GM21381 (cell line): ENCODE results near the gene EFNA2.

Experiments used
- ATAC-seq: cut with Tn5 transposase; IDR thresholded peaks from one replicate; pipeline ENCODE4 v1.9.1; 2021; ENCODE audit warnings: mild to moderate bottlenecking, moderate library complexity; ENCODE audit not compliant: unreplicated experiment

The EFNA2 gene

DNA sequence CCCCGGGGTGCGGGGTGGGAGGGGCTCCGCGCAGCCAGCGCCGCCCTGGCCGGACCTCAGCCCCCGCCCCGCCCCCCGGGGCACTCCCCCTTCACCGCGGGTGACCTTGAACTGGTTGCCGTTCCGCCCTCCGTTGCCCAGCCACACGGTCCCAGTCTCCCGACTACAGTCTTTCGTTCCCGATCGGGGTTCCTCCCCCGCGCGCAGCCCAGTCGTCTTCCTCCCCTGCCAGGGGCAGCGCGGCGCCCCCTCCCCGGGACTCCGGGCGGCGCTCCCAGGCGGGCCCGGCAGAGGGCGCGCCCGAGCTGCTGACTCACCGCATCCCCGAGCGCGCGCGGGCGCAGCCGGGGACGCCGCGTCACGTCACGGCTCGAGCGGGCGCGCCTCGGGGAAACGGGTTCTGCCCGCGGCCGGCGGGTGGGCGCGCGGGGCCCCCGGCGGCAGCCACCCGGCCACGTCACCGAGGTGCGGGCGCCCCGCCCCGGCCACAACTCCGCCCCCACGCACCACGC is 36.8 kb upstream of the EFNA2 start:
- ATAC-seq, result peak; percentile 23

DNA sequence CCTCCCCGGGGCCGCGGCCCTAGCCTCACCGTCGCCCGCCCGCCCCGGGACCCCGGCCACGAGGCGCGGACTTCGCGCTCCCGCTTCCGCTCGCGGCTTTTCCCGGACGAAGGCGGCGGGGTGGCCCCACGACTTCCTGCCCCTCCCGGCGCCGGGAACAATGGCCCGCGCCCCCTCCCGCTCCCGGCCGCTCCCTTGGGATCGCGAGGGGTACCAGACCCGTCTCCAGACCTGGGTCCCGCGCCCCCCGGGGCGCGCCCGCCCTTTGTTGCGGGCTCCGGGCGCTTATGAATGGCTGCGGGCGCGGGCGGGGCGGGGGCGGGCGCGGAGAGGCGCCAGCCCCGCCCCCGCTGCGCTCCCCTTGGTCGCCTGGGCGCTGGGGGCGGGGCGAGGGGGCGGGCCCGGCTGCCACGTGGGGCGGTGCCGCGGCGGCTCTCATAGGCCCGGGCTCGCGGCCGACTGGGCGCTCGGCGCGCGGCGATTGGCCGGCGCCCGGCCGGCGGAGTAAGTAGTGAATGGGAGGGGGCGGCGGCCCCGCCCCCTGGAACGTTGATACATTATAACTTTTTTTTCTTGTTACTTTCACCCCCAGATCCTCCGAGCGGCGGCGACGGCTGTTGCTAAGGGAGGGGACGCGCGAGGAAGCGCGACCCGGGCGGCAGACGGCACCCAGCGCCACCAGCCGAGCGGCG is 36.2 kb upstream of the EFNA2 start:
- ATAC-seq, result peak; percentile 47

- ATAC-seq, result no peak
These were observed 35.7 kb upstream of the EFNA2 start for GRCh38 chr19:1249990-1250436.

DNA sequence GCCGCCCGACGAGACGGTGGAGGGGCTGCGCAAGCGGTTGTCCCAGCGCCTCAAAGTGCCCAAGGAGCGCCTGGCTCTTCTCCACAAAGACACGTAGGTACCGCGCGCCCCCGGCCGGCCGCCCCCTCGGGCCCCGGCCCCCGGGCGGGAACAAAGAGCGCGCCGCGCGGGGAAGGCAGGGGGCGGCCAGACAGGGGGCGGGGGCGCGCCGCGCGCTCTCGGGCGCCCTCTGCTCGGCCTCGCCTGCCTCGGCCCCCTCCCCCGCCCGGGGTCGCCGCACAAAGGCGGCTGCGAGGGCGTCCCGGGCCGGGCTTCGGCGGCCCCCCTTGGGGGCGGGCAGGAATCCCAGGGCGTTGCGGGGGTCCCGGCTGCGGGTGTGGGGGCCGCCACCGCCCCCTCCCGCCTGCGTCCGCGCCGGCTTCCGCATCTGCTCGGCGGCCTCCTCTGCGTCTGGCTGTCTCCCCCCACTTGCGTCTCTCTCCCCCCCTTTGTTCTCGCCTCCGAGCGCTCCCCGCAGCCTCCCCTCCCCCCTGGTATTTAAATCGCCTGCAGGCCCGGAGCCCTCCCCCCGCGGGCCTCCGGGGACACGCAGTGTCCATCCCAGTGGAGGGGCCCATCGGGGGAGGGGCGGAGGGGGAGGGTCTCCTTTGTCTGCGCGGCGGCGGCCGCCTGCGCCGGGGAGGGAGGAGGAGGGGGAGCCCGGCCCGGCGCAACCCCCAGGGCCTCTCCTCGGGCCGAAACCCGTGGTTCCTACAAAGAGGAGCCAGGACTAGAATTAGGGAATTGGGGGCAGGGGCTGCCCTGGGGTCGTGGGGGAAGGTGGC is 35.0 kb upstream of the EFNA2 start:
- ATAC-seq, result no peak

GRCh38 chr19:1251330-1252220 is 34.1 kb upstream of the EFNA2 start:
- ATAC-seq, result no peak

- no peak for ATAC-seq
These were observed 33.4 kb upstream of the EFNA2 start for GRCh38 chr19:1252221-1252820.

DNA sequence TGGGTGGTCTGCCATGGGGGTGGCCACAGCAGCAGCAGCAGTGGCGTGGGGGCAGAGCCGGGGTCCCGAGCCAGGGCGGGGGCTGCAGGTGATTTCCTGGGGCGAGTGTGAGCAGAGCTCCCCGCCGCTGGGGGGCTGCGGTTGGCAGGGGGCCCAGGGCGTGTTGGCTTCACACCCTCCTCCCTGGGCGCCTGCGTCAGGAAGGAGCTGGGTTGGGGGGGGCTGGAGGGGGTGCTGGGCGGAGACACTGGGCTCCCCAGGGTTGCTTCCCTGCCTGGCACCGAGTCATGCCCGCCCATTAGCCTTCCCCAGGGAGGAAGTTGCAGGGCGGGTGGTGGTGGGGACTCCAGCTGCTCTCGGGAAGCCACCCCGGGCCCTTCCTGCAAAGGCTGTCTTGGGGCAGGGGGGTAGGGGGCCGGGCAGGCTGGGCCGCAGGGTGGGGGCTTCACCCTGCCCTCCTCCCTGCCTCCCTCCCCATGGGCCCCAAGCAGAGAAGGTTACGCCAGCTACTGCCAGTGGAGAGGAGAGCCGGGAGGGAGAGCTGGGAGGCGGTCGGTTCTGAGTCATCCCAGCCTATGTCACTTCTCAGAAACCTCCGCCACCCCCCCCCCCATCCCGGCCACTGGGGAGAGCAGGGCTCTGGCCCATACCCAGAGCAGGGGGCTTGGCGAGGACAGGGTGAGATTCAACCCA is 32.7 kb upstream of the EFNA2 start:
- no peak for ATAC-seq

GRCh38 chr19:1253514-1254080 is 32.1 kb upstream of the EFNA2 start:
- ATAC-seq, result no peak

DNA sequence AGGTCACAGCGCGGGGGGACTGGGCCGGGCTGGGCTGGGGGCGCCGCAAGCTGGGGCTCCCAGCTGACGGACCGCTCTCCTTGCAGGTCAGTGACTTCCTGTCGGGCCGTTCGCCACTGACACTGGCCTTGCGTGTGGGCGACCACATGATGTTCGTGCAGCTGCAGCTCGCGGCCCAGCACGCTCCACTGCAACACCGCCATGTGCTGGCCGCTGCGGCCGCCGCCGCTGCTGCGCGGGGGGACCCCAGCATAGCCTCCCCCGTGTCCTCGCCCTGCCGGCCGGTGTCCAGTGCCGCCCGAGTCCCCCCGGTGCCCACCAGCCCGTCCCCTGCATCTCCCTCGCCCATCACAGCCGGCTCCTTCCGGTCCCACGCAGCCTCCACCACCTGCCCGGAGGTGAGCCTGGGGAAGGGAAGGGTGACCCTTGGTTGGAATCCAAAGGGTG is 31.6 kb upstream of the EFNA2 start:
- ATAC-seq, result no peak

- ATAC-seq, result no peak
These were observed 31.0 kb upstream of the EFNA2 start for GRCh38 chr19:1254530-1255185.

DNA sequence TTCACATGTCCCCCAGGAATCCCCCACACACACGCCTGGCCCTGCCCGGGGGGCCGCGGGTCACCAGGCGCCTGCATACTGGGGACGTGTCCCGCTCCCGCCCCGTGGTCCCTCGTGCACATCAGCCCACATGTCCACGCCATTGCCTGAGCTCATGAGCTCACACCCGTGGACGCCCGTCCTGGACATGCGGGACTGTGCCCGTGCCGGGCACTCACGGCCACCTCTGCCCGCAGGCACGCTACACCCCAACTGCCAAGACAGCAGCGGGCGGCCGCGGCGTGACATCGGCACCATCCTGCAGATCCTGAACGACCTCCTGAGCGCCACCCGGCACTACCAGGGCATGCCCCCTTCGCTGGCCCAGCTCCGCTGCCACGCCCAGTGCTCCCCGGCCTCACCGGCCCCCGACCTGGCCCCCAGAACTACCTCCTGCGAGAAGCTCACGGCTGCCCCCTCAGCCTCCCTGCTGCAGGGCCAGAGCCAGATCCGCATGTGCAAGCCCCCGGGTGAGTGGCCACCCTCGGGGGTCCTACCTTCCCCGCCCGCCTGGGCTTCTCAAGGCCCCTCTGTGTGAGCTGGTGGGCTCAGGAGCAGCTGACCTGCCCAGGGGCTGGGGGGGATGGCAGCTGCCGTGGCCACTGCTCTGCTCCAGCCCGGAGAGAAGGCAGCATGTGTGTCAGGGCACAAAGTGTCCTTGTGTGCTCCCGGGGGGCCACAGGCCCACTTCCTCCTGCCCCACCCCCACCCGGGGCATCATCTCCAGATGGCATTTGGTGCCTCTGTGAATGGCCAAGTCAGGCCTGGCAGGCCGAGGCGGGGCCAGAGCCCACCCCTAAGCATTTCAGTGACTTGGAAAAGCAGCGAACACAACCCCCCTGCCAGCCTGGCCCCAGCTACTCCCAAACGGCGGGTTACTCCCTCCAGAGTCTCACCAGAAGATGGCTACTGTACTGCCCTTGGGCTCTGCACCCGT is 30.2 kb upstream of the EFNA2 start:
- ATAC-seq, result no peak

- ATAC-seq, result no peak
These were observed 28.8 kb upstream of the EFNA2 start for GRCh38 chr19:1256646-1257474.

- no peak for ATAC-seq
These were observed 28.1 kb upstream of the EFNA2 start for GRCh38 chr19:1257475-1258162.

- no peak for ATAC-seq
These were observed 27.5 kb upstream of the EFNA2 start for GRCh38 chr19:1258163-1258492.

DNA sequence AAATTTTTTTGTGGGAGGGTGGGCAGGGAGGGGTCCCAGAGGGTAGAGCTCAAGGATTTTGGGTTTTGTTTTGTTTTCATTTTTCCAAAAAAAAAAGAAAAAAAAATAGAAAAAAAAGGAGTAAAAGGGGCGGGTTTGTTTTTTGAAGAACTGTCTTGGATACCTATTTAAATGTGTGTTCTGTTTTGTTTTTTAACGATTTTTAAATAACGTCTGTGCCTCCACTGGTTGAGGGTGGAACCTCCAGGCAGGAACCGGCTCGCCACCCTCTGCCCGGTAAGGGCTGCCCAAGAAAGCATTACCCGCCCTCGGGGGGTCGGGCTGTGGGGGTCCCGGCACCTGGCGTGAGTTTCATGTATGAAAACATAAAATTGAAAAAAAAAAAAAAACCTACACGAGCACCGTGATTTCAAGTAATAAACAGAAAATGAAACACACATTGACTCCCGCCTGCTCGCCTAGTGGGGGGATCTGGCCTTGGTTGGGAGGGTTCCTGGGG is 26.9 kb upstream of the EFNA2 start:
- no peak for ATAC-seq

- peak; percentile 35 for ATAC-seq
These were observed 26.3 kb upstream of the EFNA2 start for GRCh38 chr19:1259206-1259875.
